ENCODE results near the gene GCAT.
"Not testable (repeated sequence)": the region's sequence is repeated elsewhere in the genome, so short reads cannot be mapped to it uniquely, and the experiment has no call there.

Gene GCAT

DNA sequence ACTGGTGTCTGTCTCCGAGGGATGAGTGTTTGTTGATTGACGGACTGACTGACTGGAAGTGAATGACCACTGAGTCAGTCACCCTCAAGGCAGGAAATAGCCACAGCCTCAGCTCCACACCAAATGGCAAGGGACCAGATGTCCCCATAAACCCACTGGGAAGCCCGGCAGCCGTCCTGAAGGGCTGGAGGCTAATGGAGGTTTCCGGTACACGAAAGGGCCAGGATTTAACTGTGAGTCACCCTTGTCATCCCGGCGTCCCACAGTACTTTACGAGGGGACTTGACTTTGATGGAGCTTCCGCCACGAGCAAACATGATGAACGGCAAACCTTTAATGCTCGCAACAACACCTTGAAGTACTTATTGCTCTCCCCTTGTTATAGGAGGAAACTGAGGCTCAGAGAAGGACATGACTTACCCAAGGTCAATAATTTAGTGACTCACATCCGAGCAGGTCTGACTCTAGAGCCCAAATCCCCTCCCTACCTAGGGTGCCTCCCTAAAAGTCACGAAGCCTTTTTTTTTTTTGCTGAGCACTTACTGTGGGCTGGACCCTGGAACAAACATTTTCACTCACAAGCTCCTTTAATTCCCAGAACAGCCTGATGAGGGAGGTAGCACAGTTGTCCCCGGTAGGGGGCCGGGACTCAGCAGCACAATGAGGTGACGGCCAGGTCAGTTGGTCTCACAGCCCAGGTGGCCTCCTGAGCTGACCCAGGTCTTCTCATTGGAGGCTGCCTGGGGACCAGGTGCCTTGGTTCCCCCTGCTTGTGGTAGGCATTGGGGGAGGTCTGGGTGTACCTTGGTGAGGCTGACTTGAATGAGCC lies 25.2 kb upstream of the GCAT start:
- DNase-seq (ENCODE audit: low read depth), result no peak

DNA sequence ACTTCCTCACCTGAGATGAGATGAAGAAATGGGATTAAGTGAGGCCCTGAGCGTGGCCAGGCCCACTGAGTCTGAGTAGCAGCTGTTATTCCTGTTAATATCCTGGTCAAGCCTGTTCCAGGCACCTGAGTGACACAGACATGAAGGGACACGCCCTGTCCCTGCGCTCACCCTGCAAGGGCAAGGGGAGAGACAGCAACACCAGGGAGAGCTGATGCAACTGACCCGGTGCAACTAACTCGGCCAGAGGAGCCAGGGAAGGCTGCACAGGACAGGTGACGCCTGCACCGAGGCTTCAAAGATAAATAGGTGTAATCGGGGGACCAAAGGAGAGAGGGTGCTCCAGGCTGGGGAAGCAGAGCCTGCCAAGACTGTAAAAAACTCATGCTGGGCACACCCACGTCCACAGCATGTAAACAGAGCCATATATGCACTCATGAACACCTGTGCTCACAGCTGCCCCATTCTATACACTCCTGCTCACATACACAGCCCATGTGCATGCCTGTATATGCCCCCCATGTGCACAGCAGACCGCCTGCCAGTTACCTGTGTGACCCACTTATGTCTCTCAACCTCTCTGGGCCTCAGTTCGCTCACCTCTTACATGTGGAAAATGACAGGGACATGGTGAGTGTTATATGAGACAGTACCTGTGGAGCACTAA lies 22.8 kb upstream of the GCAT start:
- DNase-seq (ENCODE audit: low read depth), result no peak

DNA sequence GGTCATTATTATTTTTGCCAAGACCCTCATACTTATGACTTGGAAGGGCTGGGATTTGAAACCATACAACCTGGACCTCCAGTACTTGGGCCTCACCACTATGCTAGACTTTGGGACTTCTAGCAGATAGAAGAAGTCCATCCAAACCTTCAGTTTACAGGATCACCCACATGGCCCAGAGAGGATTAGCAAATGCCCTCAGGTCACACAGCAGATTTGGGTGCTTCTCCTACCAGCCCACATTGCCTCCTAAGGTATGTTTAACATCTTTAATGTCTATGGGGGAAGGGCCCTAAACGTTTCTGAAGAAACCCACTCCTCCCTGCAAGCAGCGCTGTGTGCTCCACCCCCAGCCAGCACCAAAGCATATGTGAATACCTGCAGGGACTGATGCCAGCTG lies 17.5 kb upstream of the GCAT start:
- no peak for DNase-seq (ENCODE audit: low read depth)

DNA sequence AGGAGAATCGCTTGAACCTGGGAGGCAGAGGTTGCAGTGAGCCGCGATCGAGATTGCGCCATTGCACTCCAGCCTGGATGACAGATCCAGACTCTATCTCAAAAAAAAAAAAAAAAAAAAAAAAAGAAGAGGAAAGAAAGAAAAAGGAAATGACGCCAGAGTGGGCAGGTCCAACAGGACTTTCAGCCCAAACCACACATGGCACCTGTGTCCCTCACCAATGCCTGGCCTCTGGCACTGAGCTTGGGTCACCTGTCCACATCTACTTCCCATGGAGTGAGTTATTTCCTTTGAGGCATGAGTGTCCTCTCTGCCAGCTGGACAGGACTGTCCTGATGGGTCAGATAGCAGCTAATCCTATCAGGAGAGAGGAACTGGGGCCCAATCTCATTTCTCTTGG lies 15.2 kb upstream of the GCAT start:
- DNase-seq (ENCODE audit: low read depth), result no peak

DNA sequence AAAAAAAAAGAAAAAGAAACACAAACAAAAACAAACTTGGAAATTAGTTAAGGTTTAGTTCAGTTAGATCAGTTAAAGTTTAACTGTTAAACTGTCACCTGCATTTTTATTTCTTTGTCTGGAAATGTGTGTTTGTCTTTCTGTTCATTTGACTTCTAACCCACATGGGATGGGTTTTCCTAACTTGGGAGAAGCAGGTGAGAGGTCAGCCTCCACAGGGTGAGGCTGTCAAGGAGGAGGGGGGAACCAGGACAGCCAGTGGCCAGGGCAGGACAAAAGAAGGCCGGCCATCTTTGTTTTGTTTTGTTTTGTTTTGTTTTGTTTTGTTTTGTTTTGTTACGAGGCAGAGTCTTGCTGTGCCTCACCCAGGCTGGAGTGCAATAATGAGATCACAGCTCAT lies 13.4 kb upstream of the GCAT start:
- DNase-seq (ENCODE audit: low read depth), result no peak

DNA sequence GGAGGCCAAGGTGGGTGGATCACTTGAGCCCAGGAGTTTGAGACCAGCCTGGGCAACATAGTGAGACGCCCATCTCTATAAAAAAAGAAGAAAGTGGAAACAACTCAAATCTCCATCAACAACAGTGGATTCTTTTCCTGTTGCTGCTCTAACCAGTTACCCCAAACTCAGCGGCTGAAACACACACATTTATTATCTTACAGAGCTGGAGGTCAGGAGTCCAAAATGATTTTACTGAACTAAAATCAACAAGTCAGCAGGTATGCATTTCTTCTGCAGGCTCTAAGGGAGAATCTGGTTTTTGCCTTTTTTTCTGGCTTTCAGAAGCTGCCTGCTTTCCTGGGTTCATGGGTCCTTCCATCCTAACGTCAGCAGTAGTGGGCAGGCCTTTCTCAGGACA lies 11.7 kb upstream of the GCAT start:
- no peak for DNase-seq (ENCODE audit: low read depth)

DNA sequence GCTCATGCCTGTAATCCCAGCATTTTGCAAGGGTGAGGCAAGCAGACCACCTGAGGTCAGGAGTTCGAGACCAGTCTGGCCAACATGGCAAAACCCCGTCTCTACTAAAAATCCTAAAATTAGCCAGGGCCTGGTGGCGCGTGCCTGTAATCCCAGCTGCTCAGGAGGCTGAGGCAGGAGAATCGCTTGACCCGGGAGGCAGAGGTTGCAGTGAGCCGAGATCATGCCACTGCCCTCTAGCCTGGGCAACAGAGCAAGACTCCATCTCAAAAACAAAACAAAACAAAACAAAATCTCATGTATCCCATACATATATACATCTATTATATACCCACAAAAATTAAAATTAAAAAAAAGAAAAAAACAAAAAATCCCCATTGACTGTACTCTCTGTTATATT lies 10.5 kb upstream of the GCAT start:
- not testable (repeated sequence) for DNase-seq (ENCODE audit: low read depth)

DNA sequence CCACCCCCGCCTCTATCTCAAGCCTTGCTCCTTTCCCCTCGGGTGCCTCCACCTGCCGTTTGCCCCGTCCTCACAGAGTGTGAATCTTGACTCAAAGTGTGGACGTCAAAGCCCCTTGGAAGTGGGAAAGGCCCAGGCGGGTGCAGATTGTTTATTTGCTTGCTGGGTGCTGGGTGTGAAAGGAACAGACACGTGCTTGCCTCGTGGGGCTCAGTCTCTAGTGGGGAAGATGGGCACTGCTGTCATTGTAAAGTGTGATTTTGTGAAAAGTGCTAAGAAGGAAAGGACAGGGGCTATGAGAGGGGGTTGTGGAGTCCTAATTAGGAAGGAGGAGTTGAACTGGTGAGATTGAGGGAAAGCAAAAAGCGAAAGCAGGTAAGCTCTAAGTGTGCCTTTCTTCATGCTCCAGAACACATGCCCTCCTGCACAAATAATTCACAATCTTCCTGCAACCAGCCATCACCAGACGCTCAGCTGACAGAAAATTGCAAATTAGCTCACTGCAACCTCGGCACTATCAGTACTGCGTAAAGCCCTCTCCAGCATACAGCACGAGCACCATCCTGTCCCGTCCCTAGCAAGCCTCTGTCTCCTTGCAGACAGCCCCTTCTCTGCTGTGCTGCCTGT lies 9.7 kb upstream of the GCAT start:
- DNase-seq (ENCODE audit: low read depth), result no peak

DNA sequence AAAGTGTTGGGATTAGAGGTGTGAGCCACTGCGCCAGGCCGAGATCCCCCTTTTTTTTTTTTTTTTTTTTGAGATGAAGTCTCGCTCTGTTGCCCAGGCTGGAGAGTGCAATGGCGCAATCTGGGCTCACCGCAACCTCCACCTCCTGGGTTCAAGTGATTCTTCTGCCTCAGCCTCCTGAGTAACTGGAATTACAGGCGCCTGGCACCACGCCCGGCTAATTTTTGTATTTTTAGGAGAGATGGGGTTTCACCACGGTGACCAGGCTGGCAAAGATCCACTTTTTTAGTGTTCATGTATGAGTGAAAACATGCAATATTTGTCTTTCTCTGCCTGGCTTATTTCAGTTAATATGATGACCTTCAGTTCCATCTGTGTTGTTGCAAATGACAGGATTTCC lies 7.8 kb upstream of the GCAT start:
- DNase-seq (ENCODE audit: low read depth), result not testable (repeated sequence)

DNA sequence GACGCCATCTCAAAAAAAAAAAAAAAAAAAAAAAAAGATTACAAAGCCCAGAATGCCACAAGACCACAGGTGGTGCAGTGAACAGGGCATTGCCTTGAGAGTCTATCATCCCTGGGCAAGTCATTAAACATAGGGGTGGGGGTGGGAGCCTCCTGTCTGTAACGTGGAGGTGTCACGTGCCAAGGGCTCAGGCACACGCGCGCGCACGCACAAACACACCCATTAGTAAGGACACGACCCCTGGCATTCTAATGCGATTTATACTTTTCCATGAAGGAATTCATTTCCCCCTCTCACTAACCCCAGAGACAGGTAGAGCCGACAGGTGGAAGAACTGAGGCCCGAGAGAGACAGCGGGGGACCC lies 5.8 kb upstream of the GCAT start:
- DNase-seq (ENCODE audit: low read depth), result no peak

DNA sequence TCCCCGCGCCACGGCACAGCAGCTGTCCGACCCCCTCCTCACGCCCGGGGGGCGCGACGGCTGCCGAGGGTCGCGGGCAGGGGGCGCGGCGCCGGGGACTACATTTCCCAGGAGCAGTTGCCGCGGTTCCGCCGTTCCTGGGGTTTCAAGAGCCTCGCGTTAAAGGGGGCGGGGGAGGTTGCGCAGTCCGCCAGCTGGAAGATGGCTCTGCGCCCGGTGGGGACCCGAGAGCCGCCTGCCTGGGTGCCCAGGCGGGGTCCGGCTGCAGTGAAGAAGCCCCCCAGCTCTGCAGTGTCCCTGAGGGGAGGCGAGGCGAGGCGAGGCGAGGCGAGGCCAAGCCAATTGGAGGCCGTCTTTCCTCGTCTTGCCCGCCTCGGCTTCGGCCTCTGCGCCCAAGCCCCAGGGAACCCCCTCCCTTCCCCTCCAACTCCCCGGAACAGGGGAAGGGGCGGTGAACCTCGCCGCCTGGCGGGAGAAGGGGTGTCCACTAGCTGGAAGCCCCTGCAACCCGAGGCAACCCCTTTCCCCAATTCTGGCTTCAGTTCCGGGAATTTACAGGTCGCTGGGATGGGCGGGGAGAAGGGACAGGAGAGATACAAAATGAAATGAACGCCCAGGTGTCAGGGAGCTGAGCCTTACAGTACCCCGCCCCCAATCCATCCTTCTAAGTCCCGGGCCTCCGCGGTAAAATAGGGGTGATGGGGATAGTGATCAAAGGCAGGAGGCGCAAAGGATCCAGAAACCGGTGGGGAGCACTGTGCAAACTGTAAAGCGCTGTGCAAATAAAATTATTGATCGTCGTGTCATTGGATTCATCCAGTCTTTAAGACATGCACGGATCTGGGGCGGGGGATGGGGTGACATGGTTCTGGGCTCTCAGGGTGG lies 5.2 kb upstream of the GCAT start:
- no peak for DNase-seq (ENCODE audit: low read depth)

DNA sequence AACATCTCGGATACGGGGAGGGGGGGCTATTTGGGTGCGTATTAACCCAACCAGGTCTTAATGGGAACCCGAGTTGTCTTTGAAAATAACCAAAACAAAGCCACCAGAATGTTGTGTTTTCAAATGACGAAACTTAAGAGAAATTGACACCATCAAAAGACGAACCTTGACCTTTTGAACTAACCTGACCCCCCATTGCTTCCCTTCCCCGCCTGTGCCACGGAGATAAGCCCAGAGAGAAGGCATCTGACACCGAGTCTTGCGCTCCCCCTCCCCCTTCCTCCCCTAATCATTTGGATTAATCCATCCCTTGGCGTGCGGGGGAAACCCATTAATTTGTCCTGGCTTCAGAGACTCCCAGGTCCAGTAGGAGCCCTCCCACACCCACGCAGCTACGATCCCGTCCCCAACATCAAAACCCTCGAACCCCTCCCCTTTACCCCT lies 4.5 kb upstream of the GCAT start:
- DNase-seq (ENCODE audit: low read depth), result no peak

DNA sequence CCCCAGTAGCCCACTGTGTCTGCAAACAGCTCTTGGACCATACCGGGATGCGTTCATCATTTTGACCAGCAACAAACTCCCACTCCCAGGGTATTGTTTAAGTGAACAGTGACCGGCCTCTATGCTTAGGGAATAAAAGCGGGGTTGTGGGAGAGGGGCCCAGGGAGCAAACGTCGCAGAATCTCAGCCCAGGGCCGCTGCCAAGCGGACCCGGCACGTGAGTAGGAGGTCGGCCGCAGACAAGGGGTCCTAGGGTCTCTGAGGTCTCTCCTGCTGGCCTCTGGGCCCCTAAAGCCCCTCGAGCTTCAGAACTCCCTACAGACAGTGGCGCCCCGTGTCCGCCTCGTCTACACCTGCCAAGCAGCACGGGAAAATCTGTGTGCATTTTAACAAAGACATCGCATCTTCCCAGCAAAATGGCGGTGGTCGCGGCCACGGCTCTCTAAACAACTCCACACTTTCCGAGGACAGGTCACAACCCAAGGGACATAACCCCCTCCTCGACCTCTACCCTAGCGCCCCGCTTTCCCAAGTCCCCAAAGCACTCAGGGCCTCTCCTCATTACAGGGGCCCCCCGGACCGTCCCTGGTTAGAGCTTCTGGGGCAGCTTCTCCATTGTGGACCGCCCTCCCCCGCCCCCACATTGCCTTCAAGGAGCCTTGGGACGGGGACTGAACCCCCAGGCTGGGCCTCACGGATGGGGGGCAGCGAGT lies 3.9 kb upstream of the GCAT start:
- no peak for DNase-seq (ENCODE audit: low read depth)

DNA sequence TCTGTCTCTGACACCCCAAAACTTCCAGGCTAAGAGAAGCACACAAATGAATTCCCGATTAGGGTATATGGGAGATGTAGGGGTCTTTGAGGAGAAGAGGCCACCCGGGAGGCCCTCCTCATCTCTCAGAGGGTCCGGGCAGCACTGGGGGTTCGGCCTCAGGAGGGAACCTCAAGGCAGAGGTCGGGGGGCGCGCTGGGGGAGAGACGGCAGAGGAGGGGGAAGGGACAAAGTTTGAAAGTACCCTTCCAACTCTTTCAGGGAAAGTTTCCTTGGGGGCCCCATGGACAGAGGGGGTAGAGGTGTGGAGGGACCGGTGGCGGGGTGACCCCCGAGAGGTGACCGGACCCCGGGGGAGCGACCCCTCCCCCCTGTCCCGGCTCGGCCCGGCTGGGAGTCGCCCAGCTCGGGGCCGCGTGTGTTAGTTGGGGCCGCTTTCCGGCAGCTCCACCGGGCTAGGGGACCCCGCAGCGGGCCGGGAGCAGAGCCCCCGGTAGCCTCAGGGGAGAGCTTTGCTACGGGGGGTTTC lies 3.3 kb upstream of the GCAT start:
- no peak for DNase-seq (ENCODE audit: low read depth)

DNA sequence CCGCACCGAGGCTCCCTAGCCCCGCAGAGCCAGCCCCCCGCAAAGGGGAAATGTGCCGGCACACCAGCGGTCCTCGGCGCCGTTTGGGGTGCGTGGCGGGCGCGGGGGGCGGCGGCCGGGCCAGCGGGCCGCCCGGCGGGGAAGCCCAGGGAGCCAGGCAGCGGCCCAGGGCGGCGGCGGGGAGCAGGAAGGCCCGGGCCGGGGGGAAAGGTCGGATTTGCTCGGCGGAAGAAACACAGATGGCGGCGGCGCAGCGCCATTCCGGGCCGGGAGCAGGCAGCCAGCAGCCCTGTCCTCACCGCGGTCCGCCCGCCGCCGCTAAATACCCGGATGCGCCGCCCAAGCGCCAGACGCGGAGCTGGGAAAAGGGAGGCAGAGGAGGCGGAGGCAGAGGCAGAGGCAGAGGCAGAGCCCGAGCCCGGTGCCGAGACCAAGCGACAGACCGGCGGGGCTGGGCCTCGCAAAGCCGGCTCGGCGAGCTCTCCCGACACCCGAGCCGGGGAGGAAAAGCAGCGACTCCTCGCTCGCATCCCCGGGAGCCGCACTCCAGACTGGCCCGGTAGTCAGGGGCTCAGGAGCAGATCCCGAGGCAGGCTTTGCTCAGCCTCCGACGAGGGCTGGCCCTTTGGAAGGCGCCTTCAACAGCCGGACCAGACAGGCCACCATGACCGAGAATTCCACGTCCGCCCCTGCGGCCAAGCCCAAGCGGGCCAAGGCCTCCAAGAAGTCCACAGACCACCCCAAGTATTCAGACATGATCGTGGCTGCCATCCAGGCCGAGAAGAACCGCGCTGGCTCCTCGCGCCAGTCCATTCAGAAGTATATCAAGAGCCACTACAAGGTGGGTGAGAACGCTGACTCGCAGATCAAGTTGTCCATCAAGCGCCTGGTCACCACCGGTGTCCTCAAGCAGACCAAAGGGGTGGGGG lies 2.6 kb upstream of the GCAT start:
- DNase-seq (ENCODE audit: low read depth), result peak; percentile 80

DNA sequence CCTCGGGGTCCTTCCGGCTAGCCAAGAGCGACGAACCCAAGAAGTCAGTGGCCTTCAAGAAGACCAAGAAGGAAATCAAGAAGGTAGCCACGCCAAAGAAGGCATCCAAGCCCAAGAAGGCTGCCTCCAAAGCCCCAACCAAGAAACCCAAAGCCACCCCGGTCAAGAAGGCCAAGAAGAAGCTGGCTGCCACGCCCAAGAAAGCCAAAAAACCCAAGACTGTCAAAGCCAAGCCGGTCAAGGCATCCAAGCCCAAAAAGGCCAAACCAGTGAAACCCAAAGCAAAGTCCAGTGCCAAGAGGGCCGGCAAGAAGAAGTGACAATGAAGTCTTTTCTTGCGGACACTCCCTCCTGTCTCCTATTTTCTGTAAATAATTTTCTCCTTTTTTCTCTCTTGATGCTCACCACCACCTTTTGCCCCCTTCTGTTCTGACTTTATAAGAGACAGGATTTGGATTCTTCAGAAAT lies 1.9 kb upstream of the GCAT start:
- DNase-seq (ENCODE audit: low read depth), result no peak

DNA sequence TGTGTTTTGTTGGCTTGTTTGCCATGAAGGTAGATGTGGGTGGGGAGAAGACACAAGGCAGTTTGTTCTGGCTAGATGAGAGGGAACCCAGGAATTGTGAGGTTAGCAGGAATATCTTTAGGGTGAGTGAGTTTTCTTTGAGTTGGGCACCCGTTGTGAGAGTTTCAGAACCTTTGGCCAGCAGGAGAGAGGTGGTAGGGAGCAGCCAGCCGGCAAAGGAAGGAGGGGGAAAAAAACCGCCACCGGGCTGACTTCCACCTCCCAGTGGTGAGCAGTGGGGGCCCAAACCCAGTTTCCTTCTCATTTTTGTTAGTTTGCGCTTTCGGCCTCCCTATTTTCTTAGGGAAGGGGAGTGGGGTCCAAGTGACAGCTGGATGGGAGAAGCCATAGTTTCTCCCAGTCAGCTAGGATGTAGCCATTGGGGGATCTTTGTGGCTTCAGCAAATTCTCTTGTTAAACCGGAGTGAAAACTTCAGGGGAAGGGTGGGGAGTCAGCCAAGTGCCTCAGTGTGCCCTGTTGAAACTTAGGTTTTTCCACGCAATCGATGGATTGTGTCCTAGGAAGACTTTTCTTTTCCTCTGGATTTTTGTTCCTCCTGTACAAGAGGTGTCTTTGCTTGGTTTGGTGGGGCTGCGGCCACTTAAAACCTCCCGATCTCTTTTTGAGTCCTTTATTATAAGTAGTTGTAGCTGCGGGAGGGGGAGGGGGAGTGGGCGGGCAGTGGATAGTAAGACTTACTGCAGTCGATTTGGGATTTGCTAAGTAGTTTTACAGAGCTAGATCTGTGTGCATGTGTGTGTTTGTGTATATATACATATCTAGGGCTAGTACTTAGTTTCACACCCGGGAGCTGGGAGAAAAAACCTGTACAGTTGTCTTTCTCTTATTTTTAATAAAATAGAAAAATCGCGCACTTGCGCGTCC lies 1.1 kb upstream of the GCAT start:
- no peak for DNase-seq (ENCODE audit: low read depth)

DNA sequence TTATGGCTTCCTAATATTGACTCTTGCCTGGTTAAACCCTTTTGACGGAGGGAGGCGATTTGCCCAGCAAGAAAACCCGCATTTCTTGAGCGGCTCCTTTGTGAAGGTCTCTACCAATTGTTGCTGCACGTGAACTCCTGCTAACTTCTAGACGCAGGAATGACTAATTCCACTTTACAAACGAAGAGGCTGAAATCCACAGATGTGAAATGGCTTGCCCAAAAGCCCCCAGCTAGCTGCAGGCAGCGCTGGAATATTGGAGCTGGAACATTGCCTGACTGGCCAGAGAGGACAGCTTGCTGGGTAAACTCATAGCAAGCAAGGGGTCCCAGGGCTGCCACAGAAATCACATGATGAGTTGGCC lies 542 bp downstream of the GCAT start:
- no peak for DNase-seq (ENCODE audit: low read depth)

DNA sequence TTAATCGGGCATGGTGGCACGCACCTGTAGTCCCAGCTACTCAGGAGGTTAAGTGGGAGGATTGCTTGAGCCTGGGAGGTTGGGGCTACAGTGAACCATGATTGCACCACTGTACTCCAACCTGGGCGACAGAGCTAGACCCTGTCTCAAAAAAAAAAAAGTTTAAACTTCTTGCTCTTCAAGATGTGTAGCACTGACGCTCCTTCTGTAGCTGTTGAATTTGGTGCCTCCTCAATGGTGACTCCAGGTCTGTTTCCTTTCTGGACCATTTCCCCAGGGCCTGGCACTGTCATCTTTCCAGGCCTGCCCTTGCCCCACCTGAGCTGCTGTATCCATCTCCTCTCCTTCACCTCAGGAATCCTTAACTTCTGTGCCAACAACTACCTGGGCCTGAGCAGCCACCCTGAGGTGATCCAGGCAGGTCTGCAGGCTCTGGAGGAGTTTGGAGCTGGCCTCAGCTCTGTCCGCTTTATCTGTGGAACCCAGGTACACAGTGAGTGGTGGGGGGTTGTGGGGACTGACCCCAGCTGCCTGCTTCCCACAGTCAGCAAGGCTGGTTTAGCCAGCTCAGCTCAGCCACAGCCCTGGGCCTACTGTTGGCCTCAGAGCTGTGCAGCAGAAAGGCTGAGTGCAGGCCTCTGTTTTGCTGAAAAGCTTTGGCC lies 2.1 kb downstream of the GCAT start:
- DNase-seq (ENCODE audit: low read depth), result no peak
